Smooth muscle cell (in vitro differentiated cells): ENCODE results near the gene PIP4P1. TPM values are rescaled to one million over a fixed set of nuclear protein-coding genes. Genes with fewer than 3 reads are reported as not detected.

ENCODE experiments used
- DNase-seq: peaks from one replicate; lab custom pipeline; 2025; ENCODE audit not compliant: unreplicated experiment; lab: John Stamatoyannopoulos, UW
- H2AFZ ChIP-seq: fragments of 200-600 bp; sonication (generic); 2 replicates; pipeline ENCODE4 v1.6.0; 2016; ENCODE audit warnings: antibody characterized with exemption, low read depth, mild to moderate bottlenecking
- H3F3A ChIP-seq: fragments of 200-600 bp; sonication (generic); 2 replicates; pipeline ENCODE4 v1.6.0; 2017; ENCODE audit warnings: antibody characterized with exemption, low read depth
- H3K27ac ChIP-seq: fragments of 200-600 bp; sonication (generic); 2 replicates; pipeline ENCODE4 v1.5.1; 2016; ENCODE audit warnings: low read depth, mild to moderate bottlenecking
- H3K27me3 ChIP-seq: fragments of 200-600 bp; sonication (generic); 2 replicates; pipeline ENCODE4 v1.6.1; 2016; ENCODE audit warnings: low read depth, mild to moderate bottlenecking
- H3K36me3 ChIP-seq: fragments of 200-600 bp; sonication (generic); 2 replicates; pipeline ENCODE4 v1.5.1; 2016; ENCODE audit warnings: low read depth
- H3K4me1 ChIP-seq: fragments of 200-600 bp; sonication (generic); 2 replicates; pipeline ENCODE4 v1.5.1; 2016; ENCODE audit warnings: low read depth
- H3K4me2 ChIP-seq: fragments of 200-600 bp; sonication (generic); 2 replicates; pipeline ENCODE4 v1.6.0; 2016; ENCODE audit warnings: mild to moderate bottlenecking
- H3K4me3 ChIP-seq: fragments of 200-600 bp; sonication (generic); 2 replicates; pipeline ENCODE4 v1.5.1; 2016; ENCODE audit warnings: mild to moderate bottlenecking
- H3K79me2 ChIP-seq: fragments of 200-600 bp; sonication (generic); 2 replicates; pipeline ENCODE4 v1.6.0; 2016; ENCODE audit warnings: low read depth, mild to moderate bottlenecking
- H3K9ac ChIP-seq: fragments of 200-600 bp; sonication (generic); 2 replicates; pipeline ENCODE4 v1.6.0; 2016; ENCODE audit warnings: low read depth
- H3K9me3 ChIP-seq: fragments of 200-600 bp; sonication (generic); replicated peaks from 2 replicates; pipeline ENCODE4 v1.5.1; 2016; ENCODE audit warnings: low read depth
- H4K20me1 ChIP-seq: fragments of 200-600 bp; sonication (generic); 2 replicates; pipeline ENCODE4 v1.6.0; 2016; ENCODE audit warnings: low read depth
- CTCF ChIP-seq: fragments of 200-600 bp; sonication (generic); IDR thresholded peaks from 2 replicates; pipeline ENCODE4 v1.5.1; 2017; ENCODE audit warnings: borderline replicate concordance, mild to moderate bottlenecking, antibody characterized with exemption; ENCODE audit not compliant: insufficient read depth, poor library complexity, severe bottlenecking
- WGBS: methylation state at CpG from one replicate; pipeline ENCODE4 v1.1.7; 2016; ENCODE audit warnings: low lambda C conversion rate; 5-methylcytosine and 5-hydroxymethylcytosine counted together
- polyA plus RNA-seq: library from polyadenylated mRNA; unstranded; fragments of >200 nt; fragmentation: Nextera tagmentation; extraction: Ambion mirVana; gene quantifications from 2 replicates; pipeline ENCODE4 v1.2.1, GENCODE V29; 2016
- total RNA-seq: library from RNA; depleted of rRNA; stranded (reverse); fragments of >200 nt; gene quantifications from 2 replicates; pipeline ENCODE4 v1.2.3, GENCODE V29; 2014

PIP4P1 gene
- total and polyA plus RNA-seq, 2 experiments from 2014 or later, result 24.8 to 54.9 TPM

GRCh38 chr14:20419419-20419818 lies 41.8 kb downstream of the PIP4P1 start:
- no peaks in the 10 kb centered on the region for H3K27me3 ChIP-seq
- no peak overlapping the region for H3K4me2 ChIP-seq
- no peaks in the 10 kb centered on the region for H3K4me1 ChIP-seq
- DNase-seq, result no peak
- 100% methylated on average over 1 of the region's 1 CpG for WGBS
- H3K9me3 ChIP-seq, result no peaks in the 10 kb centered on the region
- no peak overlapping the region for H2AFZ ChIP-seq
- no peak overlapping the region for H3K27ac ChIP-seq
- no peaks in the 10 kb centered on the region for H3K36me3 ChIP-seq
- TF ChIP-seq CTCF, result no peak
- H3F3A ChIP-seq, result no peaks in the 10 kb centered on the region
- H4K20me1 ChIP-seq, result no peaks in the 10 kb centered on the region
- H3K79me2 ChIP-seq, result no peaks in the 10 kb centered on the region
- no peak overlapping the region for H3K9ac ChIP-seq
- H3K4me3 ChIP-seq, result no peak overlapping the region

- Histone ChIP-seq H3K79me2 (no peaks in the 10 kb centered on the region), H3K9me3 (no peaks in the 10 kb centered on the region), H3F3A (no peaks in the 10 kb centered on the region), H3K27me3 (no peaks in the 10 kb centered on the region), H3K27ac (no peak overlapping the region), H3K36me3 (no peaks in the 10 kb centered on the region), H3K4me1 (no peaks in the 10 kb centered on the region), H3K4me2 (no peak overlapping the region), H4K20me1 (no peaks in the 10 kb centered on the region), H3K9ac (no peak overlapping the region), H2AFZ (no peak overlapping the region), H3K4me3 (no peak overlapping the region)
- 88% methylated on average over 2 of the region's 2 CpGs for WGBS
- no peak for DNase-seq
- TF ChIP-seq CTCF, result no peak
These were observed 42.7 kb downstream of the PIP4P1 start for GRCh38 chr14:20418501-20418909.

GRCh38 chr14:20417250-20418186 lies 43.7 kb downstream of the PIP4P1 start:
- Histone ChIP-seq H3K9ac (no peak overlapping the region), H2AFZ (no peak overlapping the region), H3K4me3 (no peak overlapping the region), H3K4me1 (no peaks in the 10 kb centered on the region), H3K27ac (no peak overlapping the region), H3K27me3 (no peaks in the 10 kb centered on the region), H3F3A (no peaks in the 10 kb centered on the region), H4K20me1 (no peaks in the 10 kb centered on the region), H3K4me2 (no peak overlapping the region), H3K9me3 (no peaks in the 10 kb centered on the region), H3K79me2 (no peaks in the 10 kb centered on the region), H3K36me3 (no peaks in the 10 kb centered on the region)
- WGBS, result 75% methylated on average over 7 of the region's 7 CpGs
- TF ChIP-seq CTCF, result no peak
- no peak for DNase-seq
